Uterus (tissue), 4 donors: ENCODE measurements around the gene ELANE. TPM values are rescaled to one million over a fixed set of nuclear protein-coding genes. Genes with fewer than 3 reads are reported as not detected.

ENCODE experiments used
- DNase-seq, 2 donors: peaks; one replicate each; pipeline ENCODE4 v3.0.0-alpha.2; 2019 to 2020
- H3K27ac ChIP-seq, 2 donors: fragments of 200-600 bp; sonication (generic); 1 replicate in 1 of 2; 2 replicates in 1 of 2; pipeline ENCODE4 v1.5.1; 2016 to 2018
- H3K27me3 ChIP-seq, 2 donors: fragments of 200-600 bp; sonication (generic); one replicate each; pipeline ENCODE4 v1.5.1; 2018 to 2019; ENCODE audit warnings: control low read depth in 1 of 2
- H3K36me3 ChIP-seq, 2 donors: fragments of 200-600 bp; sonication (generic); one replicate each; pipeline ENCODE4 v1.5.1; 2019; ENCODE audit warnings: control low read depth in 1 of 2
- H3K4me1 ChIP-seq, 2 donors: fragments of 200-600 bp; sonication (generic); one replicate each; pipeline ENCODE4 v1.5.1; 2018 to 2019; ENCODE audit warnings: control low read depth in 1 of 2
- H3K4me3 ChIP-seq, 2 donors: fragments of 200-600 bp; sonication (generic); 1 replicate in 1 of 2; 2 replicates in 1 of 2; pipeline ENCODE4 v1.5.1; 2018 to 2019; ENCODE audit warnings: mild to moderate bottlenecking in 1 of 2
- H3K9me3 ChIP-seq, 2 donors: fragments of 200-600 bp; sonication (generic); one replicate each; pipeline ENCODE4 v1.5.1; 2019; ENCODE audit warnings: control low read depth in 1 of 2
- POLR2A ChIP-seq, 2 donors: fragments of 450-650 bp; IDR thresholded peaks; one replicate each; pipeline ENCODE4 v1.6.1; 2016; ENCODE audit warnings: antibody characterized with exemption in 2 of 2, mild to moderate bottlenecking in 1 of 2, moderate library complexity in 1 of 2
- intact Hi-C: fragments of 100-400 bp; cut with DNase I; formaldehyde crosslinking; loops from one replicate; pipeline ENCODE4 v1.15.1; 2023; ENCODE audit warnings: low total_unique reads
- microRNA counts, 2 donors: library from miRNA; unstranded; fragments of <30 nt; microRNA quantifications; one replicate each; lab custom pipeline; 2016 to 2017
- microRNA-seq: library from miRNA; unstranded; fragments of <30 nt; microRNA quantifications from one replicate; pipeline ENCODE4, GENCODE V29; 2016; ENCODE audit warnings: borderline microRNAs expressed, borderline replicate concordance
- small RNA-seq: library from RNA; depleted of rRNA; stranded (forward); fragments of <200 nt; gene quantifications from one replicate; pipeline ENCODE3, GENCODE V24; 2016
- total RNA-seq, 4 donors: library from RNA; depleted of rRNA in 3 of 4; stranded (reverse); fragments of >200 nt in 3 of 4; gene quantifications; one replicate each; pipeline versions ENCODE4 v1.1.0 to v1.2.4, GENCODE V29; 2014 to 2023
- TF ChIP-seq, protein P1 (sequence below), 4 experiments: fragments of 200-600 bp in 2 of 4; fragments of 450-650 bp in 2 of 4; sonication (generic) in 2 of 4; IDR thresholded peaks; one replicate each; pipeline ENCODE4 v1.5.1; 2016 to 2019; ENCODE audit warnings: antibody characterized with exemption in 4 of 4, mild to moderate bottlenecking in 2 of 4, moderate library complexity in 1 of 4
- donor health status: DM: yes; HTN: yes; CAD: no.

ELANE gene
- total RNA-seq, 4 donors from 2014 or later, result 3.4 TPM; not detected in 3

DNA sequence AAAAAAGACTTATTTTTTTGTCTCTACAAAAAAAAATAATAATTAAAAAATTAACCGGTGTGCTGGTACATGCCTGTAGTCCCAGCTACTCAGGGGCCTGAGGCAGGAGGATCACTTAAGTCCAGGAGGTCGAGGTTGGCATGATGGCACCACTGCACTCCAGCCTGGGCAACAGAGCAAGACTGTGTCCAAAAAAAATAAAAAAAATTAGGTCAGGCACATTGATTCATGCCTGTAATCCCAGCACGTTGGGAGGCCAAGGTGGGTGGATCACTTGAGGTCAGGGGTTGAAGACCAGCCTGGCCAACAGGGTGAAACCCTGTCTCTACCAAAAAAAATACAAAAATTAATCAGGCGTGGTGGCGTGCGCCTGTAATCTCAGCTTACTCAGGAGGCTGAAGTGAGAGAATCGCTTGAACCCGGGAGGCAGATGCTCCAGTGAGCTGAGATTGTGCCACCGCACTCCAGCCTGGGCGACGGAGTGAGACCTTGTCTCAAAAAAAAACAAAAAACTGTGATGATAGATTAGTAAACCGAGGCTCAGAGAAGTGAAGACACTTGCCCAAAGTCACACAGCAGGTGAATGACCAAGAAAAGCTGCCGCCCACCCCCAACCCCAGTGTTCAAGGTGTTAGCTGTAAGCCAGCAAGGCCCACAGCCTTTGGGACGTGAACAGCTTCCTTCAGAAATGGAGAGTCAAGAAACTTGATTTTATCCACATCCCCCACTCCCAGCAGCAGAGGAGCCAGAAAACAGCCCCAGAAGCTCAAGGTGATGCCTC, 50.5 kb downstream of the ELANE start:
- DNase-seq, result no peak
- Histone ChIP-seq H3K4me1 (no peaks in the 10 kb centered on the region), H3K9me3 (no peaks in the 10 kb centered on the region), H3K4me3 (no peak overlapping the region), H3K27ac (no peak overlapping the region), H3K36me3 (no peaks in the 10 kb centered on the region), H3K27me3 (no peaks in the 10 kb centered on the region)
- intact Hi-C loops, result no loop called here
- TF ChIP-seq, protein P1, sequence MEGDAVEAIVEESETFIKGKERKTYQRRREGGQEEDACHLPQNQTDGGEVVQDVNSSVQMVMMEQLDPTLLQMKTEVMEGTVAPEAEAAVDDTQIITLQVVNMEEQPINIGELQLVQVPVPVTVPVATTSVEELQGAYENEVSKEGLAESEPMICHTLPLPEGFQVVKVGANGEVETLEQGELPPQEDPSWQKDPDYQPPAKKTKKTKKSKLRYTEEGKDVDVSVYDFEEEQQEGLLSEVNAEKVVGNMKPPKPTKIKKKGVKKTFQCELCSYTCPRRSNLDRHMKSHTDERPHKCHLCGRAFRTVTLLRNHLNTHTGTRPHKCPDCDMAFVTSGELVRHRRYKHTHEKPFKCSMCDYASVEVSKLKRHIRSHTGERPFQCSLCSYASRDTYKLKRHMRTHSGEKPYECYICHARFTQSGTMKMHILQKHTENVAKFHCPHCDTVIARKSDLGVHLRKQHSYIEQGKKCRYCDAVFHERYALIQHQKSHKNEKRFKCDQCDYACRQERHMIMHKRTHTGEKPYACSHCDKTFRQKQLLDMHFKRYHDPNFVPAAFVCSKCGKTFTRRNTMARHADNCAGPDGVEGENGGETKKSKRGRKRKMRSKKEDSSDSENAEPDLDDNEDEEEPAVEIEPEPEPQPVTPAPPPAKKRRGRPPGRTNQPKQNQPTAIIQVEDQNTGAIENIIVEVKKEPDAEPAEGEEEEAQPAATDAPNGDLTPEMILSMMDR (IDR thresholded peaks at IDR 0.05), result no peak
- TF ChIP-seq POLR2A (IDR thresholded peaks at IDR 0.05), result no peak

DNA sequence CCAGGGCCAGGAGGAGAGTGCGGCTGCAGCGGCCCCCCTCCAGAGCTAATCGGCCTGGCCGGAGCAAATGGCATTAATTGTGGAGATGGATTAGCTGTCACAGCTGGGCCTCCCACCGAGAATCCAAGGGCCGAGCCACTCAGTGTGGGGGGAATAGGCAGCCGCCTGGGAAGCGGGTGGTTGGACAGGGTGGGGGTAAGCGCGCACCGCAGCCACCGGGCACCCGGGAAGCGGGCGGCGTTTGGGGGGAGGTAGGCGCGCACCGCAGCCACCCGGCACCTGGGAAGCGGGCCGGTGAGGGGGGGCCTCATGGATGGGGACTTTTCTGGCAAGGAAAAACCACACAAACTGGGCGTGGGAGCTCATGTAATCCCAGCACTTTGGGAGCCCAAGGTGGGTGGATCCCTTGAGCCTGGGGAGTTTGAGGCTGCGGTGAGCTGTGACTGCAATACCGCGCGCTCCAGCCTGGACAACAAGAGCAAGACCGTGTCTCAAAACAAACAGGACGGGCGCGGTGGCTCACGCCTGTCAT, 51.2 kb downstream of the ELANE start:
- H3K9me3 ChIP-seq, result no peaks in the 10 kb centered on the region
- no peak for DNase-seq
- H3K4me1 ChIP-seq, result no peaks in the 10 kb centered on the region
- H3K36me3 ChIP-seq, result no peaks in the 10 kb centered on the region
- no peak overlapping the region for H3K4me3 ChIP-seq
- TF ChIP-seq, protein P1 (IDR thresholded peaks at IDR 0.05), result no peak
- no peak for TF ChIP-seq POLR2A (IDR thresholded peaks at IDR 0.05)
- intact Hi-C loops, result no loop called here
- H3K27ac ChIP-seq, result no peak overlapping the region
- no peaks in the 10 kb centered on the region for H3K27me3 ChIP-seq

DNA sequence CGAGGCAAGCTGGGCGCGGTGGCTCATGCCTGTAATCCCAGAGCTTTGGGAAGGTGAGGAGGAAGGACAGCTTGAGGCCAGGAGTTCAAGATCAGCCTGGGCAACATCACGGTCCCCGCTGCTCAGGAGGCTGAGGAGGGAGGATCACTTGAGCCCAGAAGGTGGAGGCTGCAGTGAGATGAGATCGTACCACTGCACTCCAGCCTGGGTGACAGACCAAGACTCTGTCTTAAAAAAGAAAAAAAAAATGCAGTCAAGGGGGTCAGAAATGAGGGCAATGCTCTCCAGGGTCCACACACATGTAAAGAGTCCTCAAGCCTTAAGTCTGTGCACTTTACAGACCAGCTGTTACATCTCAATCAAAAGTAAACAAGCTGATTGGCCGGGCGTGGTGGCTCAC, 52.4 kb downstream of the ELANE start:
- no peaks in the 10 kb centered on the region for H3K4me1 ChIP-seq
- TF ChIP-seq, protein P1 (IDR thresholded peaks at IDR 0.05), result no peak
- TF ChIP-seq POLR2A (IDR thresholded peaks at IDR 0.05), result no peak
- no peak for DNase-seq
- intact Hi-C loops, result no loop called here
- H3K4me3 ChIP-seq, result no peak overlapping the region
- H3K27ac ChIP-seq, result no peak overlapping the region
- H3K9me3 ChIP-seq, result no peaks in the 10 kb centered on the region
- H3K27me3 ChIP-seq, result no peaks in the 10 kb centered on the region
- H3K36me3 ChIP-seq, result no peaks in the 10 kb centered on the region

MicroRNA genes within 50 kb of the gene (microRNA counts, 767-probe panel; counts per million panel counts)
- microRNA hsa-miR-3187-3p (lab: Ali Mortazavi, UCI), result 0 counts per million in 2 donors

Small RNA genes within 50 kb of the gene (microRNA-seq; reads per million reads assigned to microRNA genes)
- gene MIR3187, result not detected
- gene MIR4745, result not detected

Small RNA genes within 50 kb of the gene (small RNA-seq; reads per million reads assigned to genes)
- not detected for gene MIR3187
- gene RNU6-9, result not detected

Other genes starting within 250 kb of the ELANE start
- 10 to 100 TPM; 10.5 to 42.0 (median 24.1) TPM for gene POLRMT, start 218.8 kb upstream of the ELANE start, total RNA-seq
- 1 to 10 TPM in 1 of 4 donors, not detected in 3; 1.4 TPM for gene FGF22, start 212.4 kb upstream of the ELANE start, total RNA-seq
- gene RNF126, start 189.1 kb upstream of the ELANE start, total RNA-seq, result 10 to 100 TPM in 3 of 4 donors, 1 to 10 TPM in 1; 9.5 to 44.3 (median 18.2) TPM
- gene FSTL3, start 175.9 kb upstream of the ELANE start, total RNA-seq, result 10 to 100 TPM; 25.3 to 71.7 (median 37.3) TPM
- not detected for gene PRSS57, start 156.9 kb upstream of the ELANE start, total RNA-seq
- gene PALM, start 143.4 kb upstream of the ELANE start, total RNA-seq, result 10 to 100 TPM; 12.6 to 91.0 (median 42.2) TPM
- 1 to 10 TPM in 1 of 4 donors, under 1 TPM in 3; 0.26 to 5.5 (median 0.39) TPM for gene MISP, start 101.2 kb upstream of the ELANE start, total RNA-seq
- gene PTBP1, start 54.9 kb upstream of the ELANE start, total RNA-seq, result 100 to 1,000 TPM in 2 of 4 donors, 10 to 100 TPM in 2; 45.0 to 278 (median 106) TPM
- gene PLPPR3, start 30.3 kb upstream of the ELANE start, total RNA-seq, result 1 to 10 TPM in 1 of 4 donors, not detected in 3; 3.4 TPM
- 1 to 10 TPM in 1 of 4 donors, under 1 TPM in 1, not detected in 2; 0.85 to 2.6 TPM for gene AZU1, start 24.5 kb upstream of the ELANE start, total RNA-seq
- 1 to 10 TPM in 1 of 4 donors, not detected in 3; 2.9 TPM for gene PRTN3, start 11.3 kb upstream of the ELANE start, total RNA-seq
- 100 to 1,000 TPM in 1 of 4 donors, 10 to 100 TPM in 1, 1 to 10 TPM in 2; 3.2 to 233 (median 50.2) TPM for gene CFD, start 7.4 kb downstream of the ELANE start, total RNA-seq
- 10 to 100 TPM; 12.0 to 69.1 (median 43.1) TPM for gene MED16, start 40.9 kb downstream of the ELANE start, total RNA-seq
- gene RNU6-9, start 41.2 kb downstream of the ELANE start, total RNA-seq, result not detected
- 10 to 100 TPM in 3 of 4 donors, 1 to 10 TPM in 1; 5.3 to 38.2 (median 21.2) TPM for gene R3HDM4, start 60.9 kb downstream of the ELANE start, total RNA-seq
- under 1 TPM in 1 of 4 donors, not detected in 3; 0.14 TPM for gene KISS1R, start 65.0 kb downstream of the ELANE start, total RNA-seq
- 10 to 100 TPM in 1 of 4 donors, 1 to 10 TPM in 3; 1.3 to 22.0 (median 3.8) TPM for gene ARID3A, start 73.7 kb downstream of the ELANE start, total RNA-seq
- gene WDR18, start 132.0 kb downstream of the ELANE start, total RNA-seq, result 10 to 100 TPM; 13.6 to 34.9 (median 17.3) TPM
- under 1 TPM in 1 of 4 donors, not detected in 3; 0.48 TPM for gene GRIN3B, start 148.1 kb downstream of the ELANE start, total RNA-seq
- 100 to 1,000 TPM in 1 of 4 donors, 10 to 100 TPM in 3; 47.4 to 164 (median 56.9) TPM for gene TMEM259, start 168.8 kb downstream of the ELANE start, total RNA-seq
- gene RNU6-2, start 169.2 kb downstream of the ELANE start, total RNA-seq, result not detected
- 100 to 1,000 TPM in 2 of 4 donors, 10 to 100 TPM in 2; 14.3 to 186 (median 88.5) TPM for gene CNN2, start 174.3 kb downstream of the ELANE start, total RNA-seq
- 10 to 100 TPM in 1 of 4 donors, 1 to 10 TPM in 2, under 1 TPM in 1; 0.59 to 10.4 (median 2.7) TPM for gene ABCA7, start 187.8 kb downstream of the ELANE start, total RNA-seq
- 100 to 1,000 TPM in 1 of 4 donors, 1 to 10 TPM in 3; 4.1 to 154 (median 8.6) TPM for gene ARHGAP45, start 214.9 kb downstream of the ELANE start, total RNA-seq
- gene POLR2E, start 243.1 kb downstream of the ELANE start, total RNA-seq, result 100 to 1,000 TPM in 1 of 4 donors, 10 to 100 TPM in 3; 13.6 to 112 (median 59.8) TPM